SK-N-SH (cell line): ENCODE data around the gene SLC10A1. TPM values are rescaled to one million over a fixed set of nuclear protein-coding genes. Genes with fewer than 3 reads are reported as not detected.

Experiments used
- CTCF ChIA-PET: fragments of 300-600, 350-600 bp; formaldehyde crosslinking; extraction: SDS; loops from one replicate; lab custom pipeline; 2021; lab: Yijun Ruan, JAX
- POLR2A ChIA-PET: fragments of 350-600 bp; sonication (Branson Sonifier 250); formaldehyde crosslinking; extraction: SDS; loops from one replicate; lab custom pipeline; 2020; ENCODE audit warnings: antibody characterized with exemption, inconsistent platforms; lab: Yijun Ruan, JAX
- DNase-seq: peaks from one replicate; pipeline ENCODE4 v3.0.0; 2012
- H2AFZ ChIP-seq: fragments of 200-600 bp; sonication (generic); 2 replicates; pipeline ENCODE4 v1.8.1; 2016; ENCODE audit warnings: antibody characterized with exemption, mild to moderate bottlenecking, low read depth
- H3F3A ChIP-seq: fragments of 200-600 bp; sonication (generic); replicated peaks from 2 replicates; pipeline ENCODE3; 2016; ENCODE audit warnings: antibody characterized with exemption, mild to moderate bottlenecking; ENCODE audit not compliant: insufficient read depth
- H3K27ac ChIP-seq, 2 experiments: fragments of 200-500 bp in 1 of 2; fragments of 200-600 bp in 1 of 2; sonication (Bioruptor generic) in 1 of 2; sonication (generic), shearing (Covaris generic) in 1 of 2; 2 replicates each; pipeline versions ENCODE4 v1.5.1 to v1.6.1; 2014 to 2016; ENCODE audit warnings: low read depth in 2 of 2, inconsistent platforms in 1 of 2, low read length in 1 of 2, mild to moderate bottlenecking in 1 of 2, mixed read lengths in 1 of 2
- H3K27me3 ChIP-seq: fragments of 200-600 bp; sonication (generic), shearing (Covaris generic); 2 replicates; pipeline ENCODE4 v1.6.1; 2016; ENCODE audit warnings: mixed run types; ENCODE audit not compliant: insufficient read depth
- H3K36me3 ChIP-seq, 2 experiments: fragments of 200-500 bp in 1 of 2; fragments of 200-600 bp in 1 of 2; sonication (Bioruptor generic) in 1 of 2; sonication (generic) in 1 of 2; replicated peaks in 1 of 2; 2 replicates each; pipeline versions ENCODE3 to v1.5.1; 2014 to 2016; ENCODE audit warnings: low read length in 1 of 2, mild to moderate bottlenecking in 1 of 2; ENCODE audit not compliant: insufficient read depth in 2 of 2, control insufficient read depth in 1 of 2
- H3K4me1 ChIP-seq, 2 experiments: fragments of 200-500 bp in 1 of 2; fragments of 200-600 bp in 1 of 2; sonication (Bioruptor generic) in 1 of 2; sonication (generic), shearing (Covaris generic) in 1 of 2; 2 replicates each; pipeline versions ENCODE4 v1.5.1 to v1.6.1; 2014 to 2016; ENCODE audit warnings: low read depth in 1 of 2, low read length in 1 of 2, mixed run types in 1 of 2; ENCODE audit not compliant: insufficient read depth in 2 of 2, control insufficient read depth in 1 of 2
- H3K4me2 ChIP-seq: fragments of 200-600 bp; sonication (generic), shearing (Covaris generic); 2 replicates; pipeline ENCODE4 v1.6.1; 2017; ENCODE audit warnings: mixed run types
- H3K4me3 ChIP-seq, 2 experiments: fragments of 200-500 bp in 1 of 2; fragments of 200-600 bp in 1 of 2; sonication (Bioruptor generic) in 1 of 2; sonication (generic), shearing (Covaris generic) in 1 of 2; 2 replicates each; pipeline versions ENCODE4 v1.5.1 to v1.8.1; 2014 to 2016; ENCODE audit warnings: low read depth in 2 of 2, inconsistent platforms in 1 of 2, low read length in 1 of 2, mild to moderate bottlenecking in 1 of 2, mixed read lengths in 1 of 2, moderate library complexity in 1 of 2
- H3K79me2 ChIP-seq: fragments of 200-600 bp; sonication (generic); 2 replicates; pipeline ENCODE4 v1.8.1; 2017; ENCODE audit warnings: mild to moderate bottlenecking; ENCODE audit not compliant: insufficient read depth
- H3K9ac ChIP-seq: fragments of 200-600 bp; sonication (generic); 2 replicates; pipeline ENCODE4 v1.6.1; 2017; ENCODE audit warnings: mixed run types
- H3K9me2 ChIP-seq: fragments of 200-600 bp; sonication (generic); 2 replicates; pipeline ENCODE4 v1.6.1; 2017; ENCODE audit warnings: mixed run types
- H3K9me3 ChIP-seq: fragments of 200-600 bp; sonication (generic); 2 replicates; pipeline ENCODE4 v1.6.1; 2017; ENCODE audit warnings: mixed run types, mild to moderate bottlenecking, moderate library complexity
- H4K20me1 ChIP-seq: fragments of 200-600 bp; sonication (generic); 2 replicates; pipeline ENCODE4 v1.6.1; 2017; ENCODE audit warnings: mild to moderate bottlenecking, mixed run types; ENCODE audit not compliant: insufficient read depth
- CHD2 ChIP-seq: fragments of 150-350 bp; IDR thresholded peaks from 2 replicates; pipeline ENCODE4 v1.6.1; 2018; ENCODE audit warnings: low read length; ENCODE audit not compliant: partially characterized antibody
- ELF1 ChIP-seq: IDR thresholded peaks from 2 replicates; pipeline ENCODE4 v1.4.0; 2012
- FOSL2 ChIP-seq: IDR thresholded peaks from 2 replicates; pipeline ENCODE4 v1.4.0; 2012; ENCODE audit warnings: low read depth, mild to moderate bottlenecking, moderate library complexity, borderline replicate concordance
- FOXM1 ChIP-seq: IDR thresholded peaks from 2 replicates; pipeline ENCODE4 v1.4.0; 2012; ENCODE audit warnings: low read depth, mild to moderate bottlenecking
- GATA2 ChIP-seq: sonication (generic); formaldehyde crosslinking; IDR thresholded peaks from 2 replicates; pipeline ENCODE4 v1.5.0; 2020; ENCODE audit warnings: mild to moderate bottlenecking, missing genetic modification reagents
- IRF3 ChIP-seq: fragments of 150-350 bp; IDR thresholded peaks from 2 replicates; pipeline ENCODE4 v1.6.1; 2016; ENCODE audit warnings: mild to moderate bottlenecking, low read depth, low read length
- MAX ChIP-seq: IDR thresholded peaks from 2 replicates; pipeline ENCODE4 v1.4.0; 2012; ENCODE audit warnings: low read depth
- MEF2A ChIP-seq: IDR thresholded peaks from 2 replicates; pipeline ENCODE4 v1.4.0; 2012; ENCODE audit warnings: low read depth, borderline replicate concordance
- MXI1 ChIP-seq: IDR thresholded peaks from 2 replicates; pipeline ENCODE4 v1.6.1; 2012; ENCODE audit warnings: mild to moderate bottlenecking, low read depth, low read length, improper control_type of control experiment
- NRF1 ChIP-seq: IDR thresholded peaks from 2 replicates; pipeline ENCODE4 v1.6.1; 2012; ENCODE audit warnings: low read depth, mild to moderate bottlenecking, low read length
- POLR2AphosphoS5 ChIP-seq: IDR thresholded peaks from 2 replicates; pipeline ENCODE4 v1.6.1; 2012; ENCODE audit warnings: low read depth, low read length
- RCOR1 ChIP-seq: fragments of 150-350 bp; IDR thresholded peaks from 2 replicates; pipeline ENCODE4 v1.6.1; 2017; ENCODE audit warnings: antibody characterized with exemption, low read length
- RFX5 ChIP-seq: IDR thresholded peaks from 2 replicates; pipeline ENCODE4 v1.6.1; 2012; ENCODE audit warnings: mild to moderate bottlenecking, improper control_type of control experiment, low read length
- RXRA ChIP-seq: IDR thresholded peaks from 2 replicates; pipeline ENCODE4 v1.4.0; 2012; ENCODE audit warnings: low read depth, mild to moderate bottlenecking, borderline replicate concordance
- SIN3A ChIP-seq: IDR thresholded peaks from 2 replicates; pipeline ENCODE4 v1.6.1; 2012; ENCODE audit warnings: low read depth, mild to moderate bottlenecking, low read length, moderate library complexity, borderline replicate concordance
- TAF1 ChIP-seq: IDR thresholded peaks from 2 replicates; pipeline ENCODE4 v1.6.1; 2012; ENCODE audit warnings: low read depth, mild to moderate bottlenecking, low read length, moderate library complexity, borderline replicate concordance
- TEAD4 ChIP-seq: IDR thresholded peaks from 2 replicates; pipeline ENCODE4 v1.4.0; 2012; ENCODE audit warnings: mild to moderate bottlenecking, borderline replicate concordance; ENCODE audit not compliant: insufficient read depth
- USF1 ChIP-seq: IDR thresholded peaks from 2 replicates; pipeline ENCODE4 v1.4.0; 2012; ENCODE audit warnings: low read depth, borderline replicate concordance
- USF2 ChIP-seq: fragments of 150-350 bp; IDR thresholded peaks from 2 replicates; pipeline ENCODE4 v1.6.1; 2017; ENCODE audit warnings: antibody characterized with exemption, low read length, low read depth, borderline replicate concordance
- ZBTB33 ChIP-seq: IDR thresholded peaks from 2 replicates; pipeline ENCODE4 v1.4.0; 2012; ENCODE audit warnings: low read depth, borderline replicate concordance
- WGBS: methylation state at CpG from one replicate; pipeline ENCODE4 v1.1.6; 2017; ENCODE audit warnings: low lambda C conversion rate; 5-methylcytosine and 5-hydroxymethylcytosine counted together
- polyA plus RNA-seq, 3 experiments: library from polyadenylated mRNA; depleted of rRNA; stranded (reverse); fragments of >200 nt; gene quantifications; 2 replicates each; pipeline ENCODE4 v1.2.3, GENCODE V29; 2012

Gene SLC10A1
- polyA plus RNA-seq, 1 of the 3 experiments (the other 2 are of a cell fraction): not detected

GRCh38 chr14:69763761-69764510, 33.1 kb downstream of the SLC10A1 start:
- POLR2A ChIA-PET: no interaction called here
- WGBS: 76% methylated on average over 6 of the region's 6 CpGs
- Histone ChIP-seq H3K4me2 (no peak overlapping the region), H3K79me2 (peaks cover 19% of the 10 kb centered on the region), H3K9ac (no peak overlapping the region), H3F3A (peaks cover 9% of the 10 kb centered on the region), H3K27ac (no peak overlapping the region), H3K36me3 (peaks cover 10 to 12% of the 10 kb centered on the region in 2 experiments), H3K9me3 (no peaks in the 10 kb centered on the region), H2AFZ (no peak overlapping the region), H3K4me3 (no peak overlapping the region), H4K20me1 (peaks cover 13% of the 10 kb centered on the region), H3K4me1 (peaks cover 6 to 13% of the 10 kb centered on the region in 2 experiments; a peak in 3 of 4 replicates), H3K9me2 (no peaks in the 10 kb centered on the region), H3K27me3 (no peaks in the 10 kb centered on the region)
- TF ChIP-seq RXRA (no peak), RCOR1 (no peak), TAF1 (no peak), SIN3A (no peak), ZBTB33 (no peak), POLR2AphosphoS5 (no peak), ELF1 (no peak), NRF1 (no peak), USF1 (no peak), RFX5 (no peak), CHD2 (no peak), FOXM1 (no peak)
- CTCF ChIA-PET: no interaction called here
- DNase-seq: no peak

- TF ChIP-seq TAF1 (no peak), ELF1 (no peak), MXI1 (no peak), GATA2 (CRISPR knock-in tag) (no peak), RXRA (no peak), IRF3 (no peak), FOSL2 (no peak), MEF2A (no peak), POLR2AphosphoS5 (no peak), CHD2 (no peak), USF2 (no peak), MAX (no peak), TEAD4 (no peak)
- Histone ChIP-seq H3K27me3 (no peaks in the 10 kb centered on the region), H4K20me1 (no peaks in the 10 kb centered on the region), H2AFZ (peak overlapping the region; percentile 44; the same call in 1 of the 2 replicates), H3K9me2 (no peaks in the 10 kb centered on the region), H3K79me2 (no peaks in the 10 kb centered on the region), H3K27ac (no peak overlapping the region), H3K9me3 (no peaks in the 10 kb centered on the region), H3K4me3 (no peak overlapping the region), H3K4me1 (no peaks in the 10 kb centered on the region; a peak in 1 of 4 replicates), H3K4me2 (no peak overlapping the region), H3K9ac (no peak overlapping the region), H3K36me3 (no peaks in the 10 kb centered on the region), H3F3A (peaks cover 3% of the 10 kb centered on the region)
- ChIA-PET POLR2A (no interaction called here), CTCF (interaction anchor here (1.0 to 1.7 kb wide), 3 partner anchors 14 to 1056 kb away, joined by 3 to 4 read pairs (median 4); no protein-coding TSS in a partner anchor)
- no peak for DNase-seq
- WGBS: 54% methylated on average over 1 of the region's 1 CpG
Measured at GRCh38 chr14:69760810-69761209, 36.2 kb downstream of the SLC10A1 start.
